ENCODE measurements around the gene SEMA5A.

- TF ChIP-seq POLR2AphosphoS5 (IDR thresholded peaks at IDR 0.05; ENCODE audit: low read depth, low read length) = no peak
- no peak for TF ChIP-seq TAF1 (IDR thresholded peaks at IDR 0.05; ENCODE audit: borderline replicate concordance, low read depth, low read length)
Measured at GRCh38 chr5:9082996-9083395, 462.9 kb downstream of the SEMA5A start.

Data from GM12892 (cell line).